Esophagus muscularis mucosa (tissue), 4 donors: ENCODE measurements around the gene UBR2. TPM values are rescaled to one million over a fixed set of nuclear protein-coding genes. Genes with fewer than 3 reads are reported as not detected.
"Not testable (repeated sequence)": the region's sequence is repeated elsewhere in the genome, so short reads cannot be mapped to it uniquely, and the experiment has no call there.

Experiments used
- DNase-seq: peaks from one replicate; pipeline ENCODE4 v3.0.0-alpha.2; 2017; ENCODE audit errors: extremely low spot score
- H3K27ac ChIP-seq, 4 donors: fragments of 200-600 bp; sonication (generic); replicated peaks in 1 of 4; 1 replicate in 3 of 4; 2 replicates in 1 of 4; pipeline ENCODE4 v1.5.1; 2016 to 2019; ENCODE audit warnings: mild to moderate bottlenecking in 1 of 4
- H3K27me3 ChIP-seq, 4 donors: fragments of 200-600 bp; sonication (generic); one replicate each; pipeline versions ENCODE4 v1.5.1 to v1.6.0; 2016 to 2019
- H3K36me3 ChIP-seq, 4 donors: fragments of 200-600 bp; sonication (generic); one replicate each; pipeline ENCODE4 v1.5.1; 2016 to 2019
- H3K4me1 ChIP-seq, 4 donors: fragments of 200-600 bp; sonication (generic); one replicate each; pipeline ENCODE4 v1.5.1; 2016 to 2019
- H3K4me3 ChIP-seq, 4 donors: fragments of 200-600 bp; sonication (generic); 1 replicate in 2 of 4; 2 replicates in 2 of 4; pipeline ENCODE4 v1.5.1; 2016 to 2019; ENCODE audit warnings: mild to moderate bottlenecking in 4 of 4, moderate library complexity in 1 of 4
- H3K9me3 ChIP-seq, 4 donors: fragments of 200-600 bp; sonication (generic); 1 replicate in 3 of 4; 2 replicates in 1 of 4; pipeline ENCODE4 v1.5.1; 2016 to 2019
- EP300 ChIP-seq: sonication (generic); formaldehyde crosslinking; IDR thresholded peaks from one replicate; pipeline ENCODE4 v1.6.1; 2017; ENCODE audit warnings: antibody characterized with exemption
- POLR2A ChIP-seq: fragments of 450-650 bp; IDR thresholded peaks from one replicate; pipeline ENCODE4 v1.6.1; 2017; ENCODE audit warnings: antibody characterized with exemption, moderate library complexity, mild to moderate bottlenecking, low read depth
- POLR2AphosphoS5 ChIP-seq, 2 donors: sonication (generic); formaldehyde crosslinking; IDR thresholded peaks; one replicate each; pipeline ENCODE4 v1.6.1; 2017; ENCODE audit warnings: antibody characterized with exemption in 2 of 2
- WGBS: methylation state at CpG from one replicate; pipeline ENCODE4 v1.1.5; 2018; 5-methylcytosine and 5-hydroxymethylcytosine counted together
- intact Hi-C: fragments of 100-400 bp; cut with DNase I; formaldehyde crosslinking; loops from one replicate; pipeline ENCODE4 v1.15.1; 2023
- total RNA-seq, 4 donors: library from RNA; depleted of rRNA; stranded (reverse); fragments of >200 nt; gene quantifications; one replicate each; pipeline versions ENCODE4 v1.1.0 to v1.2.1, GENCODE V29; 2016
- TF ChIP-seq, protein P1 (sequence below), 3 experiments: fragments of 200-600 bp in 2 of 3; fragments of 450-650 bp in 1 of 3; sonication (generic) in 2 of 3; IDR thresholded peaks; one replicate each; pipeline ENCODE4 v1.5.1; 2017 to 2019; ENCODE audit warnings: antibody characterized with exemption in 3 of 3, mild to moderate bottlenecking in 2 of 3, moderate library complexity in 1 of 3

The UBR2 gene
- total RNA-seq, 4 donors from 2014 or later, result 26.5 to 36.1 (median 28.9) TPM

GRCh38 chr6:42599558-42599957 lies 35.7 kb downstream of the UBR2 start:
- DNase-seq, result no peak
- TF ChIP-seq EP300 (no peak), POLR2AphosphoS5 (IDR thresholded peaks at IDR 0.05) (no peak), POLR2A (no peak)
- TF ChIP-seq, protein P1, sequence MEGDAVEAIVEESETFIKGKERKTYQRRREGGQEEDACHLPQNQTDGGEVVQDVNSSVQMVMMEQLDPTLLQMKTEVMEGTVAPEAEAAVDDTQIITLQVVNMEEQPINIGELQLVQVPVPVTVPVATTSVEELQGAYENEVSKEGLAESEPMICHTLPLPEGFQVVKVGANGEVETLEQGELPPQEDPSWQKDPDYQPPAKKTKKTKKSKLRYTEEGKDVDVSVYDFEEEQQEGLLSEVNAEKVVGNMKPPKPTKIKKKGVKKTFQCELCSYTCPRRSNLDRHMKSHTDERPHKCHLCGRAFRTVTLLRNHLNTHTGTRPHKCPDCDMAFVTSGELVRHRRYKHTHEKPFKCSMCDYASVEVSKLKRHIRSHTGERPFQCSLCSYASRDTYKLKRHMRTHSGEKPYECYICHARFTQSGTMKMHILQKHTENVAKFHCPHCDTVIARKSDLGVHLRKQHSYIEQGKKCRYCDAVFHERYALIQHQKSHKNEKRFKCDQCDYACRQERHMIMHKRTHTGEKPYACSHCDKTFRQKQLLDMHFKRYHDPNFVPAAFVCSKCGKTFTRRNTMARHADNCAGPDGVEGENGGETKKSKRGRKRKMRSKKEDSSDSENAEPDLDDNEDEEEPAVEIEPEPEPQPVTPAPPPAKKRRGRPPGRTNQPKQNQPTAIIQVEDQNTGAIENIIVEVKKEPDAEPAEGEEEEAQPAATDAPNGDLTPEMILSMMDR (IDR thresholded peaks at IDR 0.05), result no peak
- no peak overlapping the region for H3K4me3 ChIP-seq
- no peaks in the 10 kb centered on the region for H3K4me1 ChIP-seq
- no peaks in the 10 kb centered on the region for H3K27me3 ChIP-seq
- H3K9me3 ChIP-seq, result no peaks in the 10 kb centered on the region
- H3K36me3 ChIP-seq, result peaks cover 0 to 26% (median 8%) of the 10 kb centered on the region in 4 donors
- intact Hi-C loops, result no loop called here
- 90% methylated on average over 3 of the region's 3 CpGs for WGBS
- H3K27ac ChIP-seq, result no peak overlapping the region

DNA sequence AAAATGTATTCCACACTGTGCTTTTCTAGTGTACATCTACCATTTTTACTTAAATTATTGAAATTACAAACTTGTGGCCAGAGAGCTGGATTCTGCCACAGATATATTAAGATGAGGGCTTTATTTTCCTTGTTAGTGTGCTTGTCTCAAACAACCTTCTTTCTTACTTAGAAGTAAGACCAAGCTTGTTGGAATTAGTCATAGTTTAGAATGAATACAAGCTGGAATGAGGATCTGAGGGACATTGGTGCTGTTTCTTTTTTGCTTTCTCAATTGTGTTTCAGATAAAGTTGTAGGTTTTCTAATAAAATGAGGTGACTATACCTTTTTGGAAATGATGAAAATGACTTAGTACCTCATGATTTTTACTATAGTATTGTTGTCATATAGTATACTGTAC lies 40.3 kb downstream of the UBR2 start:
- TF ChIP-seq, protein P1 (IDR thresholded peaks at IDR 0.05), result no peak
- no peak for TF ChIP-seq POLR2AphosphoS5 (IDR thresholded peaks at IDR 0.05)
- no peak for TF ChIP-seq EP300
- no peak for TF ChIP-seq POLR2A
- no peak for DNase-seq
- no peaks in the 10 kb centered on the region for H3K9me3 ChIP-seq
- no peaks in the 10 kb centered on the region for H3K27me3 ChIP-seq
- no peaks in the 10 kb centered on the region for H3K4me1 ChIP-seq
- H3K36me3 ChIP-seq, result peaks cover 4 to 45% (median 24%) of the 10 kb centered on the region in 4 donors
- intact Hi-C loops, result no loop called here
- H3K4me3 ChIP-seq, result no peak overlapping the region
- no peak overlapping the region for H3K27ac ChIP-seq

DNA sequence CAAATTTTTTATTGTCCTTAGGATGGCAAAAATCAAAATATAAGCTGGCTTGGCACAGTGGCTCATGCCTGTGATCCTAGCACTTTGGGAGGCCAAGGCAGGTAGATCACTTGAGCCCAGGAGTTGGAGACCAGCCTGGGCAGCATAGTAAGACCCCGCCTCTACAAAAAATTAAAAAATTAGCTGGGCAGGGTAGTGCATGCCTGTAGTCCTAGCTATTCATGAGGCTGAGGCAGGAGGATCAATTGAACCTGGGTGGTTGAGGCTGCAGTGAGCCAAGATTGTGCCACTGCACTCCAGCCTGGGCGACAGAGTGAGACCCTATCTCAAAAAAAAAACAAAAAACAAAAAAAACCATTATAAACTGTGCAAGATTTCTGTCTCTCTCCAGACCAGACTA lies 40.9 kb downstream of the UBR2 start:
- intact Hi-C loops, DNase-seq, H3K9me3 ChIP-seq, H3K27me3 ChIP-seq, H3K27ac ChIP-seq, H3K4me3 ChIP-seq, H3K4me1 ChIP-seq: not testable (repeated sequence)
- WGBS, result 100% methylated on average over 2 of the region's 2 CpGs
- H3K36me3 ChIP-seq, result peaks cover 4 to 50% (median 27%) of the 10 kb centered on the region in 4 donors

- intact Hi-C loops, result no loop called here
- no peak overlapping the region for H3K4me3 ChIP-seq
- no peaks in the 10 kb centered on the region for H3K9me3 ChIP-seq
- peaks cover 8 to 81% (median 47%) of the 10 kb centered on the region in 4 donors for H3K36me3 ChIP-seq
- TF ChIP-seq POLR2A (no peak), EP300 (no peak)
- TF ChIP-seq, protein P1 (IDR thresholded peaks at IDR 0.05), result no peak
- H3K27me3 ChIP-seq, result no peaks in the 10 kb centered on the region
- WGBS, result 93% methylated on average over 3 of the region's 3 CpGs
- DNase-seq, result no peak
- no peak overlapping the region for H3K27ac ChIP-seq
- H3K4me1 ChIP-seq, result no peaks in the 10 kb centered on the region
Observed at GRCh38 chr6:42610416-42610815, 46.6 kb downstream of the UBR2 start.

GRCh38 chr6:42615518-42615917 lies 51.7 kb downstream of the UBR2 start:
- Histone ChIP-seq H3K27ac (no peak overlapping the region), H3K9me3 (no peaks in the 10 kb centered on the region), H3K4me3 (no peak overlapping the region), H3K4me1 (no peaks in the 10 kb centered on the region), H3K27me3 (no peaks in the 10 kb centered on the region), H3K36me3 (peaks cover 16 to 76% (median 59%) of the 10 kb centered on the region in 4 donors)
- intact Hi-C loops, result no loop called here
- 97% methylated on average over 2 of the region's 2 CpGs for WGBS
- TF ChIP-seq, protein P1 (IDR thresholded peaks at IDR 0.05), result no peak
- TF ChIP-seq POLR2A, result no peak
- no peak for DNase-seq
